GM12891 (cell line): ENCODE data around the gene B3GNT9.

Source experiments
- PAX5 ChIP-seq: IDR thresholded peaks from 2 replicates; pipeline ENCODE4 v1.6.1; 2011; ENCODE audit warnings: low read length, moderate library complexity, mild to moderate bottlenecking; ENCODE audit not compliant: insufficient read depth, severe bottlenecking
- POLR2A ChIP-seq: IDR thresholded peaks from 2 replicates; pipeline ENCODE4 v1.6.1; 2011; ENCODE audit warnings: low read depth, low read length, control low read depth
- POLR2AphosphoS5 ChIP-seq: IDR thresholded peaks from 2 replicates; pipeline ENCODE4 v1.6.1; 2011; ENCODE audit warnings: low read depth, low read length, control low read depth
- SPI1 ChIP-seq: IDR thresholded peaks from 2 replicates; pipeline ENCODE4 v1.6.1; 2011; ENCODE audit warnings: low read depth, low read length, control low read depth
- TAF1 ChIP-seq: IDR thresholded peaks from 2 replicates; pipeline ENCODE4 v1.6.1; 2011; ENCODE audit warnings: low read depth, low read length, control low read depth

DNA sequence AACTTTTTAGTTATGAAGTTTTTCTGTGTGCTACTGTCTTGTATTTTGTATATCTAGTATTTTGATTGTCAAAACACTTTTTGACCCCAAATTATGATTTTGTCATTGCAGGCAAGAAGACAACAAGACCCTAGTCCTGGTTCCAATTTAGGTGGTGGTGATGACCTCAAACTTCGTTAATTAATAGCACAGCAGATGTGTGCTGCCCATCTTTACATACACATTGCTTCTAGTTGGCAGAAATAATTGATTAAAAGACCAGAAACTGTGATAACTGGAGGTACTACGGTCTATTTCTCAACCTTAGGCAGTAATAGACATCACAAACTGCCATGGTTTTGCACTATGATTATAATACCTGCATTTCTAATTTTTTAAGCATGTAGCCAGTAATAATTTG is 52.2 kb downstream of the B3GNT9 start:
- no peak for TF ChIP-seq POLR2A
- TF ChIP-seq POLR2AphosphoS5 = no peak
- no peak for TF ChIP-seq PAX5
- TF ChIP-seq TAF1 = no peak
- TF ChIP-seq SPI1 = no peak
